GM23338 (cell line): ENCODE measurements around the gene PRUNE2. TPM values are rescaled to one million over a fixed set of nuclear protein-coding genes. Genes with fewer than 3 reads are reported as not detected.

ENCODE experiments used
- ATAC-seq: fragments of 200-7000 bp; cut with Tn5 transposase; 3 replicates; pipeline ENCODE4 v1.9.1; 2020
- DNase-seq: peaks from one replicate; pipeline ENCODE4 v3.0.0-alpha.2; 2015; ENCODE audit warnings: low spot score
- H2AFZ ChIP-seq: fragments of 200-600 bp; sonication (generic); 2 replicates; pipeline ENCODE4 v1.8.0; 2016; ENCODE audit warnings: antibody characterized with exemption, mild to moderate bottlenecking, moderate library complexity
- H3F3A ChIP-seq: fragments of 200-600 bp; sonication (generic); replicated peaks from 2 replicates; pipeline ENCODE4 v1.8.0; 2017; ENCODE audit warnings: antibody characterized with exemption, mixed run types, low read depth
- H3K27ac ChIP-seq: fragments of 200-600 bp; sonication (generic); 2 replicates; pipeline ENCODE4 v1.6.1; 2016; ENCODE audit warnings: low read depth
- H3K27me3 ChIP-seq: fragments of 200-600 bp; sonication (generic); 2 replicates; pipeline ENCODE4 v1.8.0; 2016; ENCODE audit warnings: mild to moderate bottlenecking, mixed run types, moderate library complexity; ENCODE audit not compliant: insufficient read depth
- H3K36me3 ChIP-seq: fragments of 200-600 bp; sonication (generic); 2 replicates; pipeline ENCODE4 v1.8.0; 2016; ENCODE audit warnings: mild to moderate bottlenecking; ENCODE audit not compliant: insufficient read depth
- H3K4me1 ChIP-seq: fragments of 200-600 bp; sonication (generic); 2 replicates; pipeline ENCODE4 v1.8.0; 2016; ENCODE audit warnings: mild to moderate bottlenecking, moderate library complexity; ENCODE audit not compliant: insufficient read depth
- H3K4me2 ChIP-seq: fragments of 200-600 bp; sonication (generic); 2 replicates; pipeline ENCODE4 v1.7.1; 2017; ENCODE audit warnings: mixed run types
- H3K4me3 ChIP-seq: fragments of 200-600 bp; sonication (generic); 2 replicates; pipeline ENCODE4 v1.6.1; 2016; ENCODE audit warnings: mixed run types
- H3K79me2 ChIP-seq: fragments of 200-600 bp; sonication (generic); replicated peaks from 2 replicates; pipeline ENCODE4 v1.8.0; 2017; ENCODE audit warnings: mild to moderate bottlenecking; ENCODE audit not compliant: insufficient read depth
- H3K9me2 ChIP-seq: fragments of 200-600 bp; sonication (generic); 2 replicates; pipeline ENCODE4 v1.8.0; 2017; ENCODE audit not compliant: insufficient read depth
- H4K20me1 ChIP-seq: fragments of 200-600 bp; sonication (generic); replicated peaks from 2 replicates; pipeline ENCODE4 v1.8.0; 2017; ENCODE audit warnings: mild to moderate bottlenecking; ENCODE audit not compliant: insufficient read depth
- H3K27ac Mint-ChIP-seq: 2 replicates; pipeline ENCODE4 v1.8.0; 2020; ENCODE audit warnings: inconsistent platforms, mild to moderate bottlenecking, moderate library complexity, mixed read lengths
- H3K27me3 Mint-ChIP-seq: 3 replicates; pipeline ENCODE4 v1.8.0; 2022; ENCODE audit warnings: low read depth, mild to moderate bottlenecking, moderate library complexity, mixed read lengths, inconsistent platforms; ENCODE audit not compliant: insufficient read depth, poor library complexity
- H3K36me3 Mint-ChIP-seq: 3 replicates; pipeline ENCODE4 v1.8.0; 2021; ENCODE audit warnings: low read depth, mild to moderate bottlenecking, inconsistent platforms, moderate library complexity, mixed read lengths
- H3K4me1 Mint-ChIP-seq: 3 replicates; pipeline ENCODE4 v1.8.0; 2020; ENCODE audit warnings: mild to moderate bottlenecking, inconsistent platforms, mixed read lengths
- H3K4me3 Mint-ChIP-seq: 3 replicates; pipeline ENCODE4 v1.8.0; 2021; ENCODE audit warnings: moderate library complexity, mild to moderate bottlenecking, inconsistent platforms, mixed read lengths
- H3K9me3 Mint-ChIP-seq: 3 replicates; pipeline ENCODE4 v1.8.0; 2020; ENCODE audit warnings: moderate library complexity, mild to moderate bottlenecking, inconsistent platforms, mixed read lengths
- CREB1 ChIP-seq: fragments of 250-450 bp; sonication (Bioruptor Pico); IDR thresholded peaks from 2 replicates; pipeline ENCODE4 v1.5.0; 2020; ENCODE audit warnings: low read depth, mild to moderate bottlenecking, moderate library complexity
- EZH2 ChIP-seq: fragments of 200-600 bp; sonication (generic); IDR thresholded peaks from one replicate; pipeline ENCODE4 v1.8.0; 2017; ENCODE audit warnings: antibody characterized with exemption, mild to moderate bottlenecking, low read depth; ENCODE audit not compliant: unreplicated experiment
- EZH2phosphoT487 ChIP-seq: fragments of 200-600 bp; sonication (generic); IDR thresholded peaks from one replicate; pipeline ENCODE4 v1.8.1; 2018; ENCODE audit warnings: antibody characterized with exemption; ENCODE audit not compliant: unreplicated experiment
- JUNB ChIP-seq: IDR thresholded peaks from one replicate; pipeline ENCODE4 v1.6.1; 2016; ENCODE audit warnings: antibody characterized with exemption; ENCODE audit not compliant: unreplicated experiment
- POLR2AphosphoS5 ChIP-seq: IDR thresholded peaks from 2 replicates; pipeline ENCODE4 v1.6.1; 2016; ENCODE audit warnings: antibody characterized with exemption, low read depth
- STAT1 ChIP-seq: IDR thresholded peaks from one replicate; pipeline ENCODE4 v1.6.1; 2016; ENCODE audit warnings: antibody characterized with exemption; ENCODE audit not compliant: unreplicated experiment
- ZNF114 ChIP-seq: fragments of 250-450 bp; sonication (Bioruptor Pico); IDR thresholded peaks from 2 replicates; pipeline ENCODE4 v1.5.0; 2020; ENCODE audit warnings: mild to moderate bottlenecking, moderate library complexity
- ZNF331 ChIP-seq: fragments of 250-450 bp; sonication (Bioruptor Pico); IDR thresholded peaks from 2 replicates; pipeline ENCODE4 v1.5.0; 2020; ENCODE audit warnings: low read depth, mild to moderate bottlenecking, moderate library complexity
- polyA plus RNA-seq: library from polyadenylated mRNA; unstranded; fragments of >200 nt; fragmentation: Nextera tagmentation; extraction: Ambion mirVana; gene quantifications from 2 replicates; pipeline ENCODE4 v1.2.1, GENCODE V29; 2016
- total RNA-seq: library from RNA; depleted of rRNA; stranded (reverse); fragments of >200 nt; shearing (Covaris generic); gene quantifications from 2 replicates; pipeline ENCODE4 v1.2.3, GENCODE V29; 2014
- TF ChIP-seq, protein P1 (sequence below): IDR thresholded peaks from 2 replicates; pipeline ENCODE4 v1.6.1; 2016; ENCODE audit warnings: antibody characterized with exemption
- TF ChIP-seq, protein P2 (sequence below): IDR thresholded peaks from one replicate; pipeline ENCODE4 v1.6.1; 2018; ENCODE audit warnings: antibody characterized with exemption; ENCODE audit not compliant: unreplicated experiment
- TF ChIP-seq, protein P3 (sequence below), 2 experiments: fragments of 200-600 bp in 1 of 2; sonication (generic) in 1 of 2; conservative IDR thresholded peaks; 2 replicates each; pipeline versions ENCODE4 v1.5.1 to v1.6.1; 2016 to 2017; ENCODE audit warnings: antibody characterized with exemption in 2 of 2, low read depth in 2 of 2, mild to moderate bottlenecking in 2 of 2, moderate library complexity in 1 of 2

The PRUNE2 gene
- total and polyA plus RNA-seq, 2 experiments from 2014 or later = 10.6 to 26.5 TPM

DNA sequence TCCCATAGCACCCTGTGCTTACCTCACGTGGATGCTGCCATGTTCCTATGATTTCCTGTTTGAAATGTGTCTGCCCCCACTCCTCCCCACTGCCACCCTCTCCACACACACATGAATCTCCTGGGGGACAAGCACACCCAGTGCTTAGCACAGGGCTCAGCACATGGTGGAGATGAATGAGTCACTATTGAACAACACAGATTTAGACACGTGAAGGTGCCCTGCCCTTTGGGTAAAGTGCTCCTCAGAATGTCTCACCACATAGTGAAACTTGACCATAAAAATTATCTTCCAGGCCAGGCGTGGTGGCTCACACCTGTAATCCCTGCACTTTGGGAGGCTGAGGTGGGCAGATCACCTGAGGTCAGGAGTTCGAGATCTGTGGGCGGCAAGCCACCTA lies 240.5 kb downstream of the PRUNE2 start (continued):
- TF ChIP-seq, protein P1, sequence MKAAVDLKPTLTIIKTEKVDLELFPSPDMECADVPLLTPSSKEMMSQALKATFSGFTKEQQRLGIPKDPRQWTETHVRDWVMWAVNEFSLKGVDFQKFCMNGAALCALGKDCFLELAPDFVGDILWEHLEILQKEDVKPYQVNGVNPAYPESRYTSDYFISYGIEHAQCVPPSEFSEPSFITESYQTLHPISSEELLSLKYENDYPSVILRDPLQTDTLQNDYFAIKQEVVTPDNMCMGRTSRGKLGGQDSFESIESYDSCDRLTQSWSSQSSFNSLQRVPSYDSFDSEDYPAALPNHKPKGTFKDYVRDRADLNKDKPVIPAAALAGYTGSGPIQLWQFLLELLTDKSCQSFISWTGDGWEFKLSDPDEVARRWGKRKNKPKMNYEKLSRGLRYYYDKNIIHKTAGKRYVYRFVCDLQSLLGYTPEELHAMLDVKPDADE = no peak
- TF ChIP-seq, protein P2, sequence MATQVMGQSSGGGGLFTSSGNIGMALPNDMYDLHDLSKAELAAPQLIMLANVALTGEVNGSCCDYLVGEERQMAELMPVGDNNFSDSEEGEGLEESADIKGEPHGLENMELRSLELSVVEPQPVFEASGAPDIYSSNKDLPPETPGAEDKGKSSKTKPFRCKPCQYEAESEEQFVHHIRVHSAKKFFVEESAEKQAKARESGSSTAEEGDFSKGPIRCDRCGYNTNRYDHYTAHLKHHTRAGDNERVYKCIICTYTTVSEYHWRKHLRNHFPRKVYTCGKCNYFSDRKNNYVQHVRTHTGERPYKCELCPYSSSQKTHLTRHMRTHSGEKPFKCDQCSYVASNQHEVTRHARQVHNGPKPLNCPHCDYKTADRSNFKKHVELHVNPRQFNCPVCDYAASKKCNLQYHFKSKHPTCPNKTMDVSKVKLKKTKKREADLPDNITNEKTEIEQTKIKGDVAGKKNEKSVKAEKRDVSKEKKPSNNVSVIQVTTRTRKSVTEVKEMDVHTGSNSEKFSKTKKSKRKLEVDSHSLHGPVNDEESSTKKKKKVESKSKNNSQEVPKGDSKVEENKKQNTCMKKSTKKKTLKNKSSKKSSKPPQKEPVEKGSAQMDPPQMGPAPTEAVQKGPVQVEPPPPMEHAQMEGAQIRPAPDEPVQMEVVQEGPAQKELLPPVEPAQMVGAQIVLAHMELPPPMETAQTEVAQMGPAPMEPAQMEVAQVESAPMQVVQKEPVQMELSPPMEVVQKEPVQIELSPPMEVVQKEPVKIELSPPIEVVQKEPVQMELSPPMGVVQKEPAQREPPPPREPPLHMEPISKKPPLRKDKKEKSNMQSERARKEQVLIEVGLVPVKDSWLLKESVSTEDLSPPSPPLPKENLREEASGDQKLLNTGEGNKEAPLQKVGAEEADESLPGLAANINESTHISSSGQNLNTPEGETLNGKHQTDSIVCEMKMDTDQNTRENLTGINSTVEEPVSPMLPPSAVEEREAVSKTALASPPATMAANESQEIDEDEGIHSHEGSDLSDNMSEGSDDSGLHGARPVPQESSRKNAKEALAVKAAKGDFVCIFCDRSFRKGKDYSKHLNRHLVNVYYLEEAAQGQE = no peak

DNA sequence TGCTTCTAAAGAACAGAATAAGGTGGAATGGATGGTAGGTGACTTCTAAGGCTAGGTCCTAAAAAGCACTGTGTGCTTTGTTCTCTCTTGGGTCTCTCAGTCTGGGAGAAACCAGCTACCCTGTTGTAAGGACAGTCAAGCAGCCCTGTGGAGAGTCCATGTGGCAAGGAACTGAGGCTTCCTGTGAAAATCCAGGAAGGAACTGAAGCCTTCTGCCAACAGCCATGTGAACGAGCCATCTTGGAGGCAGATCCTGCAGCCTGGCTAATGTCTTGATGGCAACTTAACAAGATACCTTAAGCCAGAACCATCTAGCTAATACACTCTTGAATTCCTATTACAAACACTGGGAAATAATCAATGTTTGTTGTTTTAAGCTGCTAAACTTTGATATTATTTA lies 241.8 kb downstream of the PRUNE2 start:
- Mint-ChIP-seq H3K4me3 (no peak overlapping the region), H3K36me3 (peaks cover 8% of the 10 kb centered on the region), H3K9me3 (peaks cover 17% of the 10 kb centered on the region), H3K27me3 (peaks cover 10% of the 10 kb centered on the region), H3K4me1 (peaks cover 5% of the 10 kb centered on the region), H3K27ac (no peak overlapping the region)
- no peaks in the 10 kb centered on the region for H4K20me1 ChIP-seq
- H3K79me2 ChIP-seq = no peaks in the 10 kb centered on the region
- H3K9me2 ChIP-seq = no peaks in the 10 kb centered on the region
- no peak overlapping the region for H3K27ac ChIP-seq
- H3K36me3 ChIP-seq = no peaks in the 10 kb centered on the region
- H3K4me3 ChIP-seq = no peak overlapping the region
- no peaks in the 10 kb centered on the region for H3F3A ChIP-seq
- no peak for ATAC-seq
- no peaks in the 10 kb centered on the region for H3K27me3 ChIP-seq
- DNase-seq = no peak
- H3K4me2 ChIP-seq = no peak overlapping the region
- no peak overlapping the region for H2AFZ ChIP-seq
- no peaks in the 10 kb centered on the region for H3K4me1 ChIP-seq
- TF ChIP-seq CREB1 (no peak), STAT1 (no peak), POLR2AphosphoS5 (no peak), EZH2phosphoT487 (no peak), ZNF331 (no peak), ZNF114 (no peak), EZH2 (no peak), JUNB (no peak)
- TF ChIP-seq, protein P2 = no peak
- TF ChIP-seq, protein P3, sequence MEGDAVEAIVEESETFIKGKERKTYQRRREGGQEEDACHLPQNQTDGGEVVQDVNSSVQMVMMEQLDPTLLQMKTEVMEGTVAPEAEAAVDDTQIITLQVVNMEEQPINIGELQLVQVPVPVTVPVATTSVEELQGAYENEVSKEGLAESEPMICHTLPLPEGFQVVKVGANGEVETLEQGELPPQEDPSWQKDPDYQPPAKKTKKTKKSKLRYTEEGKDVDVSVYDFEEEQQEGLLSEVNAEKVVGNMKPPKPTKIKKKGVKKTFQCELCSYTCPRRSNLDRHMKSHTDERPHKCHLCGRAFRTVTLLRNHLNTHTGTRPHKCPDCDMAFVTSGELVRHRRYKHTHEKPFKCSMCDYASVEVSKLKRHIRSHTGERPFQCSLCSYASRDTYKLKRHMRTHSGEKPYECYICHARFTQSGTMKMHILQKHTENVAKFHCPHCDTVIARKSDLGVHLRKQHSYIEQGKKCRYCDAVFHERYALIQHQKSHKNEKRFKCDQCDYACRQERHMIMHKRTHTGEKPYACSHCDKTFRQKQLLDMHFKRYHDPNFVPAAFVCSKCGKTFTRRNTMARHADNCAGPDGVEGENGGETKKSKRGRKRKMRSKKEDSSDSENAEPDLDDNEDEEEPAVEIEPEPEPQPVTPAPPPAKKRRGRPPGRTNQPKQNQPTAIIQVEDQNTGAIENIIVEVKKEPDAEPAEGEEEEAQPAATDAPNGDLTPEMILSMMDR (conservative IDR thresholded peaks at IDR 0.05; ENCODE audit: low read depth in 2 of 2) = no peak
- TF ChIP-seq, protein P1 = no peak
